Erythroblast (primary cell): Measurements from ENCODE around the gene LCN2.
A peak's percentile ranks its signal among the peaks of the same experiment; 100 is the strongest.

Experiments
- DNase-seq, 2 experiments: peaks; one replicate each; lab custom pipeline; 2025; lab: John Stamatoyannopoulos, UW
- GATA1 ChIP-seq: IDR thresholded peaks from 2 replicates; pipeline ENCODE4 v1.6.1; 2011; ENCODE audit warnings: low read depth, mild to moderate bottlenecking, control low read depth, low read length, moderate library complexity
- POLR2A ChIP-seq: IDR thresholded peaks from 2 replicates; pipeline ENCODE4 v1.6.1; 2011; ENCODE audit warnings: mild to moderate bottlenecking, low read length

Gene LCN2

DNA sequence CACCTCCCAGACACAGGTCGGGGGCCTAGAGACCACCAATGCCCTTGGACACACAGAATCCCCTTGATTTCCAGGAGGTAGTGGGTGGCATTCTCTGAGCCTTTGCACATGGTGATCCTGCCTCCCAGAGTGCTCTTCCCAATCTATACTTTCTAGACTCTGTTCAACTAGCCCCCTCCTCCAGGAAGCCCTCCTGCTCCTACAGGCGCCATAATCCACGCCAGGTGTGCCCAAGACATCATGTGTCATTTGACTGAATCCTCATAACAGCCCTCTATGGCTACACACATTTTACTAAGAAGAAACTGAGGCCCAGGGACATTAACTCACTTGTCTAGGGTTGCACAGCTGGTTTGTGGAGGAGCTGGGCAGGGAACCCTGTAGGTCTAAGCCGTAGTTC, 18.0 kb downstream of the LCN2 start:
- no peak for DNase-seq
- TF ChIP-seq POLR2A (no peak), GATA1 (no peak)

DNA sequence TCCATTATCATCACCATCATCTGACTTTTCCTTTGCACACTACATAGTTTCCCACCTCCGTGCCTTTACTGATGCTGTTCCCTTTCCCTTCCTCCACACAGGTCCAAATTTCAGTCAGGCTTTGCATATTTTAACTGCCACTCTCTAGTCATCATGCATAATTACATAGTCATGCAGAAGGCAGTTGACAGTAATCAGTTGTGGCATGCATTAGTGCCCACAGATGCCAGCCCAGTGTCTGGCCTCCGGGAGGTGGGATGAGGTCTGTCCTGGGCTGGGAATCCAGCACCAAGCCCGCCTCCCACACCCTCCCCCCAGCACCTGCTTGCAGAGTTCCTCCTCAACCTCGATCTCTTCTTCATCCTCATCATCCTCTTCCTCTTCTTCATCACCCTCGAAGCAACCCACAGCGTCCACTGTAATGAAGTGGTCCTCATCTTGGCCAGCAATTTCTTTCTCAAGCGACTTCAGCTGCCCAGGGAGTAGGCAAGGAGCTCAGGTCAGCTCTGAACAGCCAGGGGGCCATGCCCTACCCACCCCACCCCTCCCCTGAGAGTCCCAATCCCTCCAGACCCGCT, 19.6 kb downstream of the LCN2 start:
- no peak for DNase-seq
- TF ChIP-seq POLR2A: no peak
- no peak for TF ChIP-seq GATA1

DNA sequence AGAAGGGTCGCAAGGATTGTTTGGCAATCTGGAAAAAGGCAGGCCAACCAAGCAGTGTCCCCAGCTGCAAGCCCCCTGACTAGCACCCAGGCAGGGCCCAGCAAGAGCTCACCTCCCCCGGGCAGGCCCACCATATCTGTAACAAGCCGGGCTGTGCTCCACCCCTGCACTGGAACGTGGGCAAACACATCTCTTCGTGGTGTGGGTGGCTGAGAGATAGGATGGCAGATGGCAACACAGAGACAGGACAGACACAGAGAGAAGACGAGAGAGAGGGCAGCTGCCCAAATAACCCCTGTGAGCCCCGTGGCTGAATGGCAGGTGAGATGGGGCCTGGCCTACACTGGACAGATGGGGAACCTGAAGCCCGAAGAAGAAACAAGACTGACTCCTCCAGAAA, 20.2 kb downstream of the LCN2 start:
- DNase-seq: no peak
- no peak for TF ChIP-seq GATA1
- no peak for TF ChIP-seq POLR2A

DNA sequence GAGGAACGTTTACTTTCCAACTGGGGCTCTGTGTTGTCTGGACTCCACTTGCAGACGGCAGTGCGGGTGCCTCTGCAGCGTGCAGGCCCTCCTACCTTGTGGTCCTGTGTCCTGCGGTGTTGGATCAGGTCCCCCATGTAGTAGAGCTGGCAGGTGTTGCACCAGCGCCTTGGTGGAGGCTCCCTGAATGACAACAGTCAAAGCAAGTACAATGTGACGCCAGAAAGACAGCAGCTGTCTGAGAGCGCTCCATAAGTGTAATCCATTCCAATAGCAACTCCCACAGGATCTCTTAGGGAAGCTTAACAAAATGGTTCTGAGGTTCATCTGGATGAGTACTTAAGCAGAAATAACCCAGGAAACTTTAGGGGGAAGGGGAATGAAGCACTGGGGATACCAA, 20.7 kb downstream of the LCN2 start:
- no peak for TF ChIP-seq POLR2A
- no peak for TF ChIP-seq GATA1
- DNase-seq: no peak

DNA sequence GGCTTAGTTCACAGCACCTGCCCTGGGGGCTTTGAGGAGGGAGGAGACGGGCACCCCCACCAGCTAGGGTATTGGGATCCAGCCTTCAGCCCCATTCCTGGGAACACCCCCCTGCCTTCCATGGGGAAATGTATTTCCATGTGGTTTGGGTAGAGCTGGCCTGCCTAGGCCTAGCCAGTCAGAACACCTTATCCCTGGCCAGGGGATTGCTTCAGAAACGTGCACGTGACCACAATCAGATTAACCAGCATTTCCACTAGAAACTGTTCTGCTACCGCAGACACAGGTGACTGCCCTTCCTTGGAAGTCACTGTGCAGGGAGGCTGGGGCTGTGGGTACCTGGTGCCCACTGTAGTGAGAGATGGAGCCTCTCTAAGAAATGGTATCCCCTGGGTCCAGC, 24.8 kb downstream of the LCN2 start:
- no peak for DNase-seq
- TF ChIP-seq GATA1 (no peak), POLR2A (no peak)

DNA sequence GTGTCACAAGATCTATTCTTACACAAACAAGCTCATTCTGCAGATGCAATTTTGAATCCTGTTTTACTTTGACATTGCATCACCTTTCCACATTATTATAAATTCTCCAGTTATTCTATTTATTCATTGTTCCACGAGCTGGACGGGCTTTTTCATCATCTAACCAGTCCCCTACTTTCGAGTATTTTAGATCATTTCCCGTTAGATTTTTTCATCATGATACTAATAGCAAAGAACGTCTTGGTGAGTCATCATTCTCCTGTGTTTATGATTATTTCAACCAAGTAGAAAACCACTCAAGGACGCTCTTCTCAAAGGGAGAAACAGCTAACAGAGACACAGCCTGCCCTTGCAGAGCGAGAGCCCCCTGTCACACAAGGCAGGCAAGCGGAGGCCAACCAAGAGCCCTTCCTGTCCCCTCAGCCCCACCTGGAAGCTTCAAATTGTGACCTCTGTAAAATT, 25.9 kb downstream of the LCN2 start:
- TF ChIP-seq GATA1: no peak
- no peak for TF ChIP-seq POLR2A
- no peak for DNase-seq

DNA sequence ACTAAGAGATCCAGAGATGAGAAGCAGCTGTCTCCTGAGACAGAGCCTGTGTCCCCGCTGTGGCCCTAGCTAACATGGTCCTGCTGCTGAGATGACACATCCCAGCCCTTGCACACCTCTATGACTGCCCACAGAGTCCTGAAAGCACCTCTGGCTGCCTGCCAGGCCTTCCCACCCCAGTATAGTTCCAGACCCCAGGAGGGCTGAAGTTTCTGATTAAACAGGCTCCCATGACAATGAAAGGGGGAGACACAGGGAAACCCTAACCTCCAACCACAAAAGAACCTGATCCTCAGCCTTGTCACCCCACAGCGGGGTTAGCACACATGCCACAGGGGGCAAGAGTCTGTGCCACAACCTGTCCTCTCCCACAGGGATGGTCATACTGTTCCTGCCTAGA, 26.5 kb downstream of the LCN2 start:
- DNase-seq: no peak
- TF ChIP-seq POLR2A: no peak
- TF ChIP-seq GATA1: no peak

DNA sequence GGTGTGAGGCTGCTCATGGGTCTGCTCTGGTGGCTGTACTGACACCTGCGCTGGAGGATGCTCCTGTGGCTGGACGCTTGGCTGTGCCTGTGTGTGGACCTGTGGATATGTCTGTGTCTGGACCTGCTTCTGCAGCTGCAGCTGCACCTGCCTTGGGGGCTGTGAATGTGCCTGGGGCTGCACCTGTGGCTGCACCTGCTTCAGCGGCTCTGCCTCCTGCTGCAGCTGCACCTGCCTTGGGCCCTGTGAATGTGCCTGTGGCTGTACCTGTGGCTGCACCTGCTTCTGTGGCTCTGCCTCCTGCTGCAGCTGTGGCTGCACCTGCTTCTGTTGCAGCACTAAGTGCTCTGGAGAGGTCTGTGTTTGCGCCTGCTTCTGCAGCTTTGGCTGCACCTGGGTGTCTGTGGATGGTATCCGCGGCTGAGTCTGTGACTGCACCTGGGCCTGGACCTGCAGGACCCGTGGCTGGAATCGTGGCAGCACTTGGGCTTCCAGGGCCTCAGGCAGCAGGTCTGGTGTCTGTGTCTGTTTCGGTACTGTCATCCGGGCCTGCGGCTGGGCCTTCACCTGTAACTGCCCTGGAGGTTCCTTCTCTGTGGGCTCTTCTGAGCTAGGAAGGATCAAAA, 29.7 kb downstream of the LCN2 start:
- no peak for DNase-seq
- TF ChIP-seq GATA1 (no peak), POLR2A (no peak)

DNA sequence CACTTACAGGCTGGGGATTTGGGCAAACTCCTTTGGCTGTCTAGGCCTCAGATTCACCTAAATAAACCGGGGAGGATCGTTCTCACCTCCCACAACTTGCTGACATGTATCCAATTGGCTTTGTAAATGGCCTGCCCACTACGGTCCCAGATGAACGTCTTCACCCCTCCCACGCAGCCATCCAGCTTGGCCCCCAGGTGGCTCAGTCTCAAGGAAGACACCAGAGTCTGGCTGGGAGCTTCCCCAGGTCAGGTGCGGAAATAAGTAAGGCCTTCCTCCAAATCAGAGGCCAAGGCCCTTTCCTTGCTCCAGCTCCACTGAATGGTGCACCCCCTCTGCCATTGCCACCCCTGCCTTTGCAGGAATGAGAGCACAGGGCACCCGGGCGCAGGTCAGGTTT, 30.7 kb downstream of the LCN2 start:
- TF ChIP-seq GATA1 (no peak), POLR2A (no peak)

DNA sequence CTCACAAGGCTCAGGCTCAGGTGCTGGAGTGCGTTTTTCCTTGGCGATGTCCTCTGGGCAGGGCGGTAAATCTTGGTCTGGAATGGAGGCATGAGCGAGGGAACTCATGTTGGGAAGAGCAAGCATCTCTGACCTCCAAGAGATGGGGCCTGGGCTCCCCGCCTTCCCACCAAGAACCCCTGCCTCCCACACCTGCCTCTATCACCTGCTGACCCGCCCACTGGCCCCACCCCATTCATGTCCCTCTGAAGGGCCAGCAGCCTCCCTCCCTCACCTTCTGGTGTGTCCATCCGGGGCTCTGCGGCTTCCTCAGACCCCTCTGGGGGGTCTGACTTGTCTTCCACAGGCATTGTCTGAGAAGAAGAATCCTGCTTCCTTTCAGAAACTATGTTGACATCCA, 31.2 kb downstream of the LCN2 start:
- no peak for DNase-seq
- TF ChIP-seq POLR2A (no peak), GATA1 (no peak)

More for the DNA sequence above, 30.7 kb downstream of the LCN2 start:
- no peak for DNase-seq

DNA sequence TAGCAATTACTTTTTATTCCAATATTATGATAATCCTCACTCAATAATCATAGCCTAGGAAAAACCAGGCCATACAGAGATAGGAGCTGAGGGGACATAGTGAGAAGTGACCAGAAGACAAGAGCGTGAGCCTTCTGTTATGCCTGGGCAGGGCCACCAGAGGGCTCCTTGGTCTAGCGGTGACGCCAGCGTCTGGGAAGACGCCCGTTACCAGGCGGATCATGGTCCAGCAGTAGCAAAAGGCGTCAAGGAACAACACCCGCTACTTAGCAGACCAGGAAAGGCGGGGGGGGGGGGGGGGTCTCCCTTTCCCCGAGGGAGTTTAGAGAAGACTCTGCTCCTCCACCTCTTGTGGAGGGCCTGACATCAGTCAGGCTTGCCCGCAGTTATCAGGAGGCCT, 32.2 kb downstream of the LCN2 start:
- DNase-seq: peak in 1 of 2 experiments; percentile 25

DNA sequence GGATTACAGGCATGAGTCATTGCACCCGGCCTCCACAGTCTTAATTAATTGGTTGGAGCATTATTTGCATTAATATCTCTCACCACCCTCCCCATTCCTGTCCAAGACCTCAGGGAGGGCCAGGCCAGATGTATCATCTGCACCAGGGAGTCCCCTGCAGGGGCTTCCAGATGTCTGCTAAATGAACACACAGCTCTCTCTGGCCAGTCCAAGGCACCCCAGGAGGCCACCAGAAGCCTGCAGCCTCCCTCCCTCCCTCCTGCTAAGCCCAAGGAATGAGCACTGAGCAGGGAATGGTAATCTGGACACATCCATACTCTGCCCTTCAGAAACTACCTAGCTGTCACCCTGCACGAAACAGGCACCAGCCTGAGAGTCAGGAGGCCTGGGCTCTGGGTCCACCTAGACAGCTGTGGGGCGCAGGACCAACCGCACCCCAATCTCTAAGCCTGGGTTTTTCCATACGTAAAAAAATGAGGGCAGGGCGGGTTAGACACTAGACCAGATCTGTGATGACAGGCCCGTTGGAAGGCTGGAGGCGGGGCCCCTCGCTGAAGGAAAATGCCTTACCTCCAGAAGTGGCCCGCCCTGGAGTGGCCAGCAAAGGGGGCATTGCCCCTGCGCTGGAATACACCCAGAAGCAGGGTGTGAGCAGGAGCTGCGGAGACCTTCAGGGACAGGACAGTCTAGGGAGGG, 33.8 kb downstream of the LCN2 start:
- no peak for DNase-seq

DNA sequence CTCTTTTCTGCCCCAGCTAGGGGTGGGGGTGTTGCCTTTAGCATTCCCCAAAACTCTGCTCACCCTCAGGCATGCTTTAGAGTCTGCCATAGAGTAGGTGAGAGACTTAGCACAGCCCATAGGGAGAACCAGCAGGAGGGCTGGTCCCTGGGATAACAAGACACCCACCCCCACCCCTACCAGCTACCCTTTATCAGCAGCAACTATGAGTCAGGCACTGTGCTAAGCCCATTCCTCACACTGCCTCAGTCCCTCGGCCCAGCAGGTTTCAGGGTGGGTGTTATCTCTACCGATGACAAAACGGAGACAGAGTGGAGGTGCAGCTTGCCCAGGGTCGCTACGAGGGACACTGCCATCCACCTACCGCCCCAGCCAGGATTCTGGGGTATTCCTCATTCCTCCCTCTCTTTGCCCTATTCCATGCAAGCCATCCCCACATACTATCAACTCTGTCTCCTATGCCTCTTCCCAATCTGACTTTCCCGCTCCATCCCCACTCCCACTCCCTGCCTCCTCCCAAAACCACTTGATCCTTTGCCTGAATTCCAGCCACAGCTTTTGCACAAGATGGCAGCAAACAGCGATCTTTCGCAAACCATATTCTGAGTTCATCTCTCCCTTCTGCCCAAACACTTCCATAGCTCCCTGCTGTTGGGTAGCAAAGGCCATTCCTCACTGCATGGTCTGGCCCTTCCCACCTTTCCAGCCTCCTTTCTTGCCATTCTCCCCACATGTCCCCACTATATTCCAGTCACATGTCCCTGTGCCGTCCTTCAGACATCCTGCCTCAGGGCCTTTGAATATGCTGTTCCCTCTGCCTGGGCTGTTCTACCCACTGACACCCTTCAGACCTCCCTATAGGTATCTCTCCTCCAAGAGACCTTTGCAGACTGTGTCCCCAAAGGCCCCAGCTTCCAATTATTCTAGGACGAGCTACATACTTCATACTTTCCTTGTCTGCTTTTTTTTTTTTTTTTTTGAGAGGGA, 37.0 kb downstream of the LCN2 start:
- TF ChIP-seq POLR2A: no peak
- TF ChIP-seq GATA1: no peak
- DNase-seq: no peak

More for the DNA sequence above, 33.8 kb downstream of the LCN2 start:
- TF ChIP-seq POLR2A: no peak
- TF ChIP-seq GATA1: no peak
